Suprapubic skin (tissue), 4 donors: ENCODE data around the gene ABHD16A. TPM values are rescaled to one million over a fixed set of nuclear protein-coding genes. Genes with fewer than 3 reads are reported as not detected.

Experiments
- DNase-seq, 2 donors: peaks; one replicate each; pipeline ENCODE4 v3.0.0-alpha.2; 2019; ENCODE audit warnings: low spot score in 2 of 2
- H3K27ac ChIP-seq: fragments of 200-600 bp; sonication (generic); one replicate; pipeline ENCODE4 v1.5.1; 2019
- H3K27me3 ChIP-seq: fragments of 200-600 bp; sonication (generic); one replicate; pipeline ENCODE4 v1.5.1; 2019
- H3K36me3 ChIP-seq: fragments of 200-600 bp; sonication (generic); one replicate; pipeline ENCODE4 v1.5.1; 2019
- H3K4me1 ChIP-seq: fragments of 200-600 bp; sonication (generic); one replicate; pipeline ENCODE4 v1.5.1; 2019
- H3K4me3 ChIP-seq: fragments of 200-600 bp; sonication (generic); one replicate; pipeline ENCODE4 v1.5.1; 2019; ENCODE audit warnings: mild to moderate bottlenecking
- H3K9me3 ChIP-seq: fragments of 200-600 bp; sonication (generic); one replicate; pipeline ENCODE4 v1.5.1; 2019
- EP300 ChIP-seq: sonication (generic); formaldehyde crosslinking; IDR thresholded peaks from one replicate; pipeline ENCODE4 v1.6.1; 2017; ENCODE audit warnings: antibody characterized with exemption
- POLR2A ChIP-seq, 2 donors: fragments of 450-650 bp; IDR thresholded peaks; one replicate each; pipeline ENCODE4 v1.6.1; 2017; ENCODE audit warnings: antibody characterized with exemption in 2 of 2, mild to moderate bottlenecking in 2 of 2, moderate library complexity in 2 of 2
- POLR2AphosphoS5 ChIP-seq, 3 donors: sonication (generic); formaldehyde crosslinking; IDR thresholded peaks; one replicate each; pipeline ENCODE4 v1.6.1; 2017; ENCODE audit warnings: antibody characterized with exemption in 3 of 3
- WGBS: methylation state at CpG from one replicate; pipeline ENCODE4 v1.1.5; 2018; 5-methylcytosine and 5-hydroxymethylcytosine counted together
- total RNA-seq, 4 donors: library from RNA; depleted of rRNA; stranded (reverse); fragments of >200 nt; gene quantifications; one replicate each; pipeline ENCODE4 v1.1.0, GENCODE V29; 2016
- TF ChIP-seq, protein P1 (sequence below), 2 donors: fragments of 200-600 bp in 1 of 2; fragments of 450-650 bp in 1 of 2; sonication (generic) in 1 of 2; IDR thresholded peaks; one replicate each; pipeline ENCODE4 v1.5.1; 2016 to 2019; ENCODE audit warnings: antibody characterized with exemption in 2 of 2, mild to moderate bottlenecking in 1 of 2, moderate library complexity in 1 of 2

Gene ABHD16A
- total RNA-seq, 4 donors from 2014 or later, result 49.4 to 68.2 (median 57.3) TPM

DNA sequence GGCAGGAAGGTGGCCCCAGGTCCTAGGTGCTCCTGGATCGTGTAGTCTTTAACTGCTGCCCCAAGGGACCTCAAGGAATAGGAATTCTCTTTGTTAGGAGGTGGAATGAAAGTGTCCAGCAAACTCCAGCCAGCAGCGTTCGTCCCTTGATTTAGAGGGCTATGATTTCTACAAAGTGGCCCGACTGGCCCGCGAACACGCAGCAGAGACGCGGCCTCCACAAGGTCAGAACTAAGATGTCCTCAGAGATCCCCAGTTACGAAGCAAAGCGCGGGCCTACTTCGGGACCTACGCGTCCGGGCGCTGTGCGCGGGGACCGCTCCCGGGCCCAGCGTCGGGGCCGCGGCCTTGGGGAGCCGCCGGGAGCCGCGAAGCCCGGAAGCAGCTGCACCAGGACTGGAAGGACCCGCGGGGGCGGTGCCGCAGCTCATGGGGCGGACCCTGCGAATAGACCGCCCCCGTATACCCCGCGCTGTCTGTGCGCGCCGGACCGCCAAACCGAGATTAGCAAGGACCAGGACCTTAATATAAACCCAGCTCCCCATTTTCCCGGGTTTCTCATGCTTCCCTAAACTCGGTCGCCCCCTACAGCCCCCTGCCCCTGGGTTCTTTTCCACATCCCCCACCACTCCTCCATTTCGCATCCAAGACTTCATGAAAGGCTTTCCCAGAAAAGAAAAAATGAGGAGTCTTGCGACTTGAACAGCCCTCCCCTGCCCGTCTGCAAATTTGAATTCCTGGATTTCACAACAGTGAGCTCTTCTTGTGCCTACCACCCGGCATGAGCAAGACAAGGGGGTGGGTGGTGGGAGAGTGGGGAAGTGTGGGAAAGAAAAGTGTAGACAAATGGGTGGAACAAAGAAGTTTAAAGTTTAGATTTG lies 42.5 kb downstream of the ABHD16A start, which contains the start of gene C6orf47:
TSS of gene C6orf47 (minus strand) at position 398 of the 881 bp plus-strand sequence. CDS start 831 bp downstream, outside the sequence.
- peaks cover 58% of the 10 kb centered on the region for H3K4me1 ChIP-seq
- H3K36me3 ChIP-seq, result peaks cover 7% of the 10 kb centered on the region
- H3K27ac ChIP-seq, result peak within 1 kb of the TSS; percentile 87
- WGBS, result under 1% methylated on average over 21 of the region's 52 CpGs
- H3K27me3 ChIP-seq, result no peaks in the 10 kb centered on the region
- no peaks in the 10 kb centered on the region for H3K9me3 ChIP-seq
- H3K4me3 ChIP-seq, result peak within 1 kb of the TSS; percentile 65
- TF ChIP-seq POLR2A (IDR thresholded peaks at IDR 0.05) (peak; percentile 39 to 89), EP300 (no peak), POLR2AphosphoS5 (IDR thresholded peaks at IDR 0.05) (peak in 2 of 3 donors; percentile 17 to 34)
- TF ChIP-seq, protein P1, sequence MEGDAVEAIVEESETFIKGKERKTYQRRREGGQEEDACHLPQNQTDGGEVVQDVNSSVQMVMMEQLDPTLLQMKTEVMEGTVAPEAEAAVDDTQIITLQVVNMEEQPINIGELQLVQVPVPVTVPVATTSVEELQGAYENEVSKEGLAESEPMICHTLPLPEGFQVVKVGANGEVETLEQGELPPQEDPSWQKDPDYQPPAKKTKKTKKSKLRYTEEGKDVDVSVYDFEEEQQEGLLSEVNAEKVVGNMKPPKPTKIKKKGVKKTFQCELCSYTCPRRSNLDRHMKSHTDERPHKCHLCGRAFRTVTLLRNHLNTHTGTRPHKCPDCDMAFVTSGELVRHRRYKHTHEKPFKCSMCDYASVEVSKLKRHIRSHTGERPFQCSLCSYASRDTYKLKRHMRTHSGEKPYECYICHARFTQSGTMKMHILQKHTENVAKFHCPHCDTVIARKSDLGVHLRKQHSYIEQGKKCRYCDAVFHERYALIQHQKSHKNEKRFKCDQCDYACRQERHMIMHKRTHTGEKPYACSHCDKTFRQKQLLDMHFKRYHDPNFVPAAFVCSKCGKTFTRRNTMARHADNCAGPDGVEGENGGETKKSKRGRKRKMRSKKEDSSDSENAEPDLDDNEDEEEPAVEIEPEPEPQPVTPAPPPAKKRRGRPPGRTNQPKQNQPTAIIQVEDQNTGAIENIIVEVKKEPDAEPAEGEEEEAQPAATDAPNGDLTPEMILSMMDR (IDR thresholded peaks at IDR 0.05), result no peak
- peak; percentile 93 to 95 for DNase-seq

DNA sequence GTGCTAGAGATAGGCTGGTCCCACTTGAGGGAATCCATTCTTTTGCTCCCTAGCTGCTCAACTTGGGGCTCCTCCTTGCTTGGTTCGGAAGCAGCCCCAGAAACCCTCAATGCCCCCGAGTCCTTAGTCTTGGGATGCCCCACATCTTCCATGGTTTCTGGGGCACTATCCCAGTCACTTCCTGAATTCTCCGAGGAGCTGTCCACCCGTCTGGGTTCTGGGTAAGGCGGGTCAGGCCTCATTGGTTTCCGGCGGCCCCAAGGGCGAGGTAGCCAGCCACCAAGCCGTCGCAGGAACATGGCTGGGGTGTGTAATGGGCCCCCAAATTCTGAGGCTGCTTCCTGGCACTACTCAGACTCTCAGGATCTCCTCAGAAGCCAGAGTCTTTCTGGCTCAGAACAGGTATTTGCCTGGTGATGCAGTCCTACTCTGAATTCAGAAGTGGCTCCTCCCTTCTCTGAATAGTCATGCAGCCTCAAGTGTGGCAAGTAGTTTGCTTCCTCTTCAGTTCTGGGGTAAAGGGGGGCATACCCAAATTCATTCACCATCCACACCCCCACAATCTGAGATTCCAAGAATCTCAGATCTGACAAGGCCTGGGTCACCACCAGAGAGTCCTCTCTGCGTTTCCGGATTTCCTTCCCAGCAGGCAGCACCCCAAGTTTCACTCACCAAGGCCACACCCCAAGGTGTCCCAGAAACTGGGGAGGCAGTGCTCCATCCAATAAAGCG lies 43.3 kb downstream of the ABHD16A start:
- Histone ChIP-seq H3K27ac (peak overlapping the region; percentile 87), H3K9me3 (no peaks in the 10 kb centered on the region), H3K4me3 (peak overlapping the region; percentile 65), H3K27me3 (no peaks in the 10 kb centered on the region), H3K36me3 (peaks cover 7% of the 10 kb centered on the region), H3K4me1 (peaks cover 53% of the 10 kb centered on the region)
- DNase-seq, result no peak
- TF ChIP-seq, protein P1 (IDR thresholded peaks at IDR 0.05), result no peak
- no peak for TF ChIP-seq EP300
- no peak for TF ChIP-seq POLR2AphosphoS5 (IDR thresholded peaks at IDR 0.05)
- TF ChIP-seq POLR2A (IDR thresholded peaks at IDR 0.05), result no peak
- WGBS, result 14% methylated on average over 10 of the region's 13 CpGs

DNA sequence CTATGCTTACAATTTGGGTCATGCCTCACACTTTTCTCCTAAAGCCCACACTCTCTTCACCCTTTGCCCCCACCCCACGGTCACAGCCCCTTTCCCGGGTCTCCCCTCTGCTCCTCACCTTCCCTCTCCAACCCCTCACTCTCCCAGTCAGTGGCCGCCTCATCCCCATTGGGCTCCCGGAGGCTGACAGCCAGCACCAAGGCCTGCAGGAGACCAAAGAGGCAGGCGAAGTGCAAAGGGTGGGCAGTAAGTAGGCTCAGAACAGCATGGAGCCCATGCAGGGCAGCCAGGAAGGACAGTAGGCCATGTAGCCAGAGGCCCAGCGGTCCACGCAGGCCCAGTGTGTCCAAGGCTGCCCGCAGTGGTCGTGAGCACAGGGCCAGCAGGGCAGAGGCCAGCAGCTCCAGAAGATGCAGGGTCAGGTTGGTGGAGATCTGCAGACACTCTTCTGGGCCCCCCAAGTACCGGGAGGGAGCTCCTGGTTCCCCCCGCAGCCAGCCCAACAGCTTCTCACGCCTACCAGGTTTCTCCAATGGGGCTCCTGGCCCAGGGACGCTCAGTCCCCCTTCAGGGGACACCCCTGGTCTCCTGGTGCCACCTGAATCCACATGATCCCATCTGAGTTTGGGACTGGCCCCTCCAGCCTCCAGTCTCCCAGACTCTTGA lies 44.0 kb downstream of the ABHD16A start:
- Histone ChIP-seq H3K36me3 (peaks cover 7% of the 10 kb centered on the region), H3K27me3 (no peaks in the 10 kb centered on the region), H3K4me3 (peak overlapping the region; percentile 65), H3K4me1 (peaks cover 49% of the 10 kb centered on the region), H3K27ac (peak overlapping the region; percentile 87), H3K9me3 (no peaks in the 10 kb centered on the region)
- TF ChIP-seq POLR2A (IDR thresholded peaks at IDR 0.05), result no peak
- no peak for TF ChIP-seq EP300
- TF ChIP-seq, protein P1 (IDR thresholded peaks at IDR 0.05), result no peak
- TF ChIP-seq POLR2AphosphoS5 (IDR thresholded peaks at IDR 0.05), result no peak
- WGBS, result 85% methylated on average over 9 of the region's 13 CpGs
- DNase-seq, result no peak

DNA sequence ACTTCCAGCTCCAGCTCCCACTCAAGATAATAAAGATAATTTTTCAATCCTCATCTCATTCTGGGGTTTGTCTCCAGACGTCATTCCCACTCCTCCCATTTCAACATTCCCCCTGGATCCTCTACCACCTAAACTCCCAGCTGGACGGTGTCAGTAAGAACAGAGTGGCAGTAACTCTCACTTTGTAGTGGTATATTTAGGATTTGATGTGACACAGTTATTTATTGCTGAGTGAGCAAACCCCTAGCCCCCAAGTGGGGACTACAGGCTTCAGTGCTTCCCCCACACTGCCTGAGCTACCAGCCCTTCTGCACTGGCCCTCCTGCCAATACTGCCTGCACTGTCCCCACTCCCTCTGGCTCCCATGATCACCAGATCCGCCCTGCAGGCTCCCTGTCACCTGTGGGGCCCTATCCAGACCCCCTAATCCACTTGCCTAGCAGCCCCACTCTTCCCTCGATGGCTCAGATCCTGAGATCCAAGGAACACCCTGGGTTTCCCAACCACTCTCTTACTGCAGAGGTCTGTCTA lies 44.9 kb downstream of the ABHD16A start:
- H3K27ac ChIP-seq, result no peak overlapping the region
- H3K4me3 ChIP-seq, result no peak overlapping the region
- DNase-seq, result no peak
- TF ChIP-seq POLR2A (IDR thresholded peaks at IDR 0.05), result no peak
- no peak for TF ChIP-seq EP300
- TF ChIP-seq, protein P1 (IDR thresholded peaks at IDR 0.05), result no peak
- TF ChIP-seq POLR2AphosphoS5 (IDR thresholded peaks at IDR 0.05), result no peak
- no peaks in the 10 kb centered on the region for H3K27me3 ChIP-seq
- H3K9me3 ChIP-seq, result no peaks in the 10 kb centered on the region
- peaks cover 47% of the 10 kb centered on the region for H3K4me1 ChIP-seq
- H3K36me3 ChIP-seq, result peaks cover 7% of the 10 kb centered on the region
- WGBS, result 86% methylated on average over 4 of the region's 4 CpGs
